NCI-H1694 (cell line): ENCODE data around the gene LGALS1.

ENCODE experiments used
- DNase-seq: peaks from one replicate; lab custom pipeline; 2025; lab: John Stamatoyannopoulos, UW

The LGALS1 gene

GRCh38 chr22:37662039-37662438 lies 13.4 kb upstream of the LGALS1 start:
- DNase-seq: no peak

GRCh38 chr22:37663521-37664140 lies 11.8 kb upstream of the LGALS1 start:
- DNase-seq: no peak

- no peak for DNase-seq
These were observed 11.0 kb upstream of the LGALS1 start for GRCh38 chr22:37664249-37665101.

GRCh38 chr22:37665487-37665886 lies 9.9 kb upstream of the LGALS1 start:
- DNase-seq: no peak

- DNase-seq: no peak
These were observed 5.8 kb upstream of the LGALS1 start for GRCh38 chr22:37669586-37669985.

- DNase-seq: no peak
These were observed 3.1 kb upstream of the LGALS1 start for GRCh38 chr22:37672206-37672919.

- no peak for DNase-seq
These were observed 2.4 kb upstream of the LGALS1 start for GRCh38 chr22:37672920-37673455.

- DNase-seq: no peak
These were observed 1.2 kb upstream of the LGALS1 start for GRCh38 chr22:37674248-37674647.

- no peak for DNase-seq
These were observed 697 bp downstream of the LGALS1 start for GRCh38 chr22:37675930-37676735.

- DNase-seq: no peak
These were observed 1.5 kb downstream of the LGALS1 start for GRCh38 chr22:37676736-37677492.

GRCh38 chr22:37677493-37677974 lies 2.1 kb downstream of the LGALS1 start:
- no peak for DNase-seq

- DNase-seq: no peak
These were observed 2.9 kb downstream of the LGALS1 start for GRCh38 chr22:37678372-37678771.

GRCh38 chr22:37679670-37680069 lies 4.2 kb downstream of the LGALS1 start:
- DNase-seq: no peak

- DNase-seq: no peak
These were observed 4.9 kb downstream of the LGALS1 start for GRCh38 chr22:37680191-37680851.

GRCh38 chr22:37681001-37681424 lies 5.6 kb downstream of the LGALS1 start:
- no peak for DNase-seq

GRCh38 chr22:37681556-37682049 lies 6.2 kb downstream of the LGALS1 start:
- peak; percentile 20 for DNase-seq

- no peak for DNase-seq
These were observed 9.6 kb downstream of the LGALS1 start for GRCh38 chr22:37684803-37685615.

- peak; percentile 52 for DNase-seq
These were observed 10.9 kb downstream of the LGALS1 start, which contains the start of gene NOL12 for GRCh38 chr22:37686002-37686982. NOL12 (plus strand) TSS chr22:37686343; CDS start chr22:37686393, 50 bp downstream.
